Measurements from ENCODE around the gene JMJD8. TPM values are rescaled to one million over a fixed set of nuclear protein-coding genes. Genes with fewer than 3 reads are reported as not detected.

Gene JMJD8
- total RNA-seq, 1 experiment from 2014 or later, result 68.1 TPM

Other genes starting within 250 kb of the JMJD8 start
- gene CAPN15, start 156.6 kb downstream of the JMJD8 start, total RNA-seq (2014; rRNA removed), result 66.5 and 71.1 TPM in 2 replicates
- 0.06 TPM in 1 of 2 replicates, not detected in the other for gene PRR35, start 123.9 kb downstream of the JMJD8 start, total RNA-seq (2014; rRNA removed)
- gene NHLRC4, start 117.3 kb downstream of the JMJD8 start, total RNA-seq (2014; rRNA removed), result 0.11 TPM in 1 of 2 replicates, not detected in the other
- gene PIGQ, start 114.4 kb downstream of the JMJD8 start, total RNA-seq (2014; rRNA removed), result 46.7 and 51.4 TPM in 2 replicates
- 11.9 and 13.3 TPM in 2 replicates for gene RAB40C, start 94.3 kb downstream of the JMJD8 start, total RNA-seq (2014; rRNA removed)
- 0.06 TPM in 1 of 2 replicates, not detected in the other for gene WFIKKN1, start 53.3 kb downstream of the JMJD8 start, total RNA-seq (2014; rRNA removed)
- gene METTL26, start 48.0 kb downstream of the JMJD8 start, total RNA-seq (2014; rRNA removed), result 132 and 145 TPM in 2 replicates
- 19.7 and 20.2 TPM in 2 replicates for gene MCRIP2, start 42.5 kb downstream of the JMJD8 start, total RNA-seq (2014; rRNA removed)
- gene WDR90, start 35.0 kb downstream of the JMJD8 start, total RNA-seq (2014; rRNA removed), result 23.4 and 29.1 TPM in 2 replicates
- gene RHOT2, start 16.2 kb downstream of the JMJD8 start, total RNA-seq (2014; rRNA removed), result 79.4 and 87.4 TPM in 2 replicates
- gene RHBDL1, start 8.7 kb downstream of the JMJD8 start, total RNA-seq (2014; rRNA removed), result 0.58 and 0.80 TPM in 2 replicates
- gene STUB1, start 3.9 kb downstream of the JMJD8 start, total RNA-seq (2014; rRNA removed), result 287 and 383 TPM in 2 replicates
- 7.1 and 9.1 TPM in 2 replicates for gene WDR24, start 6.1 kb upstream of the JMJD8 start, total RNA-seq (2014; rRNA removed)
- gene FBXL16, start 21.5 kb upstream of the JMJD8 start, total RNA-seq (2014; rRNA removed), result 0.13 TPM in 1 of 2 replicates, not detected in the other
- gene METRN, start 30.8 kb upstream of the JMJD8 start, total RNA-seq (2014; rRNA removed), result 94.9 and 127 TPM in 2 replicates
- 36.7 and 55.9 TPM in 2 replicates for gene ANTKMT, start 36.8 kb upstream of the JMJD8 start, total RNA-seq (2014; rRNA removed)
- 5.1 and 7.0 TPM in 2 replicates for gene CCDC78, start 42.1 kb upstream of the JMJD8 start, total RNA-seq (2014; rRNA removed)
- gene HAGHL, start 42.8 kb upstream of the JMJD8 start, total RNA-seq (2014; rRNA removed), result 10.7 and 19.2 TPM in 2 replicates
- gene CIAO3, start 56.7 kb upstream of the JMJD8 start, total RNA-seq (2014; rRNA removed), result 29.0 and 31.9 TPM in 2 replicates
- not detected in 2 replicates for gene MSLN, start 76.4 kb upstream of the JMJD8 start, total RNA-seq (2014; rRNA removed)
- 46.0 and 56.6 TPM in 2 replicates for gene RPUSD1, start 104.0 kb upstream of the JMJD8 start, total RNA-seq (2014; rRNA removed)
- gene CHTF18, start 104.3 kb upstream of the JMJD8 start, total RNA-seq (2014; rRNA removed), result 39.2 and 51.2 TPM in 2 replicates
- not detected in 2 replicates for gene GNG13, start 116.4 kb upstream of the JMJD8 start, total RNA-seq (2014; rRNA removed)

All from LHCN-M2 (cell line).